ENCODE data around the gene MYO1G.

DNA sequence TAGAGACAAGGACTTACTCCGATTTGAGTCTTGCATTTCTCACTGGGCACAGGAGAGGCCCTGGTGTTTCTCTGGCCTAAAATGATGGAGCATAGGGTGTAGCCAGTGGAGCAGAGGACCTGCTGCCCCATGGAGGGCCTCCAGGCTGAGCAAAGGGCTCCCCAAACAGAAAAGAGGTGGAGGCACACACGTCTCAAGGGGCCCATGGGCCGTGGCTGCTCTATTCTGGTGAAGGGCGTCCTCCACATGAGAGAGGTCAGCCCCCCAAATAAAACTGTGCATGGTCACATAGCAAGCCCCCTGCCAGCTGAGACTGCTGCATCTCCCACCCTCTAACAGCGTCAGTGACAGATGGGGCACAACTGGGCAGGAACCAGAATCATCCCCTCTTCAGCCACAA, 41.4 kb downstream of the MYO1G start:
- TF ChIP-seq POLR2A (IDR thresholded peaks at IDR 0.05), result no peak
- TF ChIP-seq, protein P1, sequence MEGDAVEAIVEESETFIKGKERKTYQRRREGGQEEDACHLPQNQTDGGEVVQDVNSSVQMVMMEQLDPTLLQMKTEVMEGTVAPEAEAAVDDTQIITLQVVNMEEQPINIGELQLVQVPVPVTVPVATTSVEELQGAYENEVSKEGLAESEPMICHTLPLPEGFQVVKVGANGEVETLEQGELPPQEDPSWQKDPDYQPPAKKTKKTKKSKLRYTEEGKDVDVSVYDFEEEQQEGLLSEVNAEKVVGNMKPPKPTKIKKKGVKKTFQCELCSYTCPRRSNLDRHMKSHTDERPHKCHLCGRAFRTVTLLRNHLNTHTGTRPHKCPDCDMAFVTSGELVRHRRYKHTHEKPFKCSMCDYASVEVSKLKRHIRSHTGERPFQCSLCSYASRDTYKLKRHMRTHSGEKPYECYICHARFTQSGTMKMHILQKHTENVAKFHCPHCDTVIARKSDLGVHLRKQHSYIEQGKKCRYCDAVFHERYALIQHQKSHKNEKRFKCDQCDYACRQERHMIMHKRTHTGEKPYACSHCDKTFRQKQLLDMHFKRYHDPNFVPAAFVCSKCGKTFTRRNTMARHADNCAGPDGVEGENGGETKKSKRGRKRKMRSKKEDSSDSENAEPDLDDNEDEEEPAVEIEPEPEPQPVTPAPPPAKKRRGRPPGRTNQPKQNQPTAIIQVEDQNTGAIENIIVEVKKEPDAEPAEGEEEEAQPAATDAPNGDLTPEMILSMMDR (IDR thresholded peaks at IDR 0.05), result no peak

Measured in right lobe of liver (tissue), 4 donors.